ENCODE measurements around the gene HOXA3.

DNA sequence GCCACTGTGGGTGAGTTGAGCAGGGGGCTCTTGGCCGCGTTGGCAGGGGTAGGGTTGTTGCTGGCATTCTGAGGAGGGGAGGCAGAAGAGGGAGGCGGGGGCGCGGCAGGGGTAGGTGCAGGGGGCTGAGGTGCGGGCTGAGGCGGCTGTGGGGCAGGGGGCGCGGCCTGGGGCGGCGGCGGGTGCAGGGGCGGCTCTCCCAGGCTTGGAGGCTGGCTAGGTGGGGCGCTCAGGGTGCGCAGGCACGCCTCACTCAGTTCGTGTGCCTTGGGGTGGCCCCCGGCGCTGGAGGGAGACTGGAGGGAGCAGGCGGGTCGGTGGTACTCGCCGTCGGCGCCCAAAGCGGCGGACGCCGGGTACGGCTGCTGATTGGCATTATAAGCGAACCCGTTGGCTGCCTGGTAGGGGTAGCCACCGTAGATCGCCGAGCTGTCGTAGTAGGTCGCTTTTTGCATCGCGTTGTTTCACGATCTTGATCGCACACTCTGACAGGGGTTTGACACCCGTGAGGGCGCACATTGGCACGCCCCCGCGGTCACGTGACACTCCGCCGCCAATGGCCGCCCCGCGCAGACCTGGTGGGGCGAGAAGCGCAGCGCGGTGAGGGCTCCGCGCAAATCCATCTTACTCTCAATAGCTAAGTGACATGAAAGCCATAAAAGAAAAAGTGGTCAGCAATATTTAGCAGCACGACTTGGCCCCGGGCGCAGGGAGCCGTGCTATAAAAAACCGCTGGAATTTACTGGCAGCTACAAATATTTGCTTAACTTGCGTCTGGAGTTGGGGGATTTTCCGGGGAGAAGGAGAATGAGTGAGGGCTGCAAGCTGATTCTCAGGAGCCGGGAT lies 42.0 kb downstream of the HOXA3 start:
- TF ChIP-seq, protein P1, sequence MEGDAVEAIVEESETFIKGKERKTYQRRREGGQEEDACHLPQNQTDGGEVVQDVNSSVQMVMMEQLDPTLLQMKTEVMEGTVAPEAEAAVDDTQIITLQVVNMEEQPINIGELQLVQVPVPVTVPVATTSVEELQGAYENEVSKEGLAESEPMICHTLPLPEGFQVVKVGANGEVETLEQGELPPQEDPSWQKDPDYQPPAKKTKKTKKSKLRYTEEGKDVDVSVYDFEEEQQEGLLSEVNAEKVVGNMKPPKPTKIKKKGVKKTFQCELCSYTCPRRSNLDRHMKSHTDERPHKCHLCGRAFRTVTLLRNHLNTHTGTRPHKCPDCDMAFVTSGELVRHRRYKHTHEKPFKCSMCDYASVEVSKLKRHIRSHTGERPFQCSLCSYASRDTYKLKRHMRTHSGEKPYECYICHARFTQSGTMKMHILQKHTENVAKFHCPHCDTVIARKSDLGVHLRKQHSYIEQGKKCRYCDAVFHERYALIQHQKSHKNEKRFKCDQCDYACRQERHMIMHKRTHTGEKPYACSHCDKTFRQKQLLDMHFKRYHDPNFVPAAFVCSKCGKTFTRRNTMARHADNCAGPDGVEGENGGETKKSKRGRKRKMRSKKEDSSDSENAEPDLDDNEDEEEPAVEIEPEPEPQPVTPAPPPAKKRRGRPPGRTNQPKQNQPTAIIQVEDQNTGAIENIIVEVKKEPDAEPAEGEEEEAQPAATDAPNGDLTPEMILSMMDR (IDR thresholded peaks at IDR 0.05), result no peak
- TF ChIP-seq POLR2A (IDR thresholded peaks at IDR 0.05; ENCODE audit: low read depth), result no peak
- peak in 1 of 2 donors; percentile 85 for TF ChIP-seq POLR2AphosphoS5 (IDR thresholded peaks at IDR 0.05)
- TF ChIP-seq EP300 (IDR thresholded peaks at IDR 0.05), result no peak

All from esophagus muscularis mucosa (tissue), 4 donors.